GM11168 (cell line): ENCODE measurements around the gene RBM4.

Experiments
- in situ Hi-C: fragments of 300-500 bp; cut with MboI; formaldehyde crosslinking; loops from one replicate; pipeline ENCODE4 v1.12.0; 2022; ENCODE audit warnings: low sequenced_read_pairs; ENCODE audit not compliant: unreplicated experiment

Gene RBM4

GRCh38 chr11:66686801-66687750 lies 48.6 kb downstream of the RBM4 start:
- in situ Hi-C loops = no loop called here

GRCh38 chr11:66687831-66688281 lies 49.4 kb downstream of the RBM4 start:
- in situ Hi-C loops = no loop called here

GRCh38 chr11:66688561-66689534 lies 50.3 kb downstream of the RBM4 start:
- in situ Hi-C loops = no loop called here

- in situ Hi-C loops = loop anchor here (5.0 kb wide), 1 partner anchor 142 kb away; no protein-coding TSS in a partner anchor
These were observed 51.4 kb downstream of the RBM4 start for GRCh38 chr11:66689661-66690590.

- in situ Hi-C loops = loop anchor here (5.0 kb wide), 1 partner anchor 141 kb away; no protein-coding TSS in a partner anchor
These were observed 52.9 kb downstream of the RBM4 start for GRCh38 chr11:66691311-66691980.

GRCh38 chr11:66692446-66692845 lies 53.9 kb downstream of the RBM4 start:
- in situ Hi-C loops = loop anchor here (5.0 kb wide), 1 partner anchor 140 kb away; no protein-coding TSS in a partner anchor

GRCh38 chr11:66692871-66693331 lies 54.4 kb downstream of the RBM4 start:
- in situ Hi-C loops = loop anchor here (5.0 kb wide), 1 partner anchor 139 kb away; no protein-coding TSS in a partner anchor

- in situ Hi-C loops = loop anchor here (5.0 kb wide), 1 partner anchor 139 kb away; no protein-coding TSS in a partner anchor
These were observed 55.0 kb downstream of the RBM4 start for GRCh38 chr11:66693356-66694055.

- in situ Hi-C loops = loop anchor here (5.0 kb wide), 1 partner anchor 138 kb away; no protein-coding TSS in a partner anchor
These were observed 55.5 kb downstream of the RBM4 start for GRCh38 chr11:66694056-66694410.

- in situ Hi-C loops = loop anchor here (5.0 kb wide), 1 partner anchor 138 kb away; no protein-coding TSS in a partner anchor
These were observed 56.3 kb downstream of the RBM4 start for GRCh38 chr11:66694732-66695207.
